ENCODE measurements around the gene RIPOR3.

Gene RIPOR3

GRCh38 chr20:50728486-50728980 lies 37.2 kb upstream of the RIPOR3 start:
- H3K9me3 Mint-ChIP-seq, result no peaks in the 10 kb centered on the region
- no peak overlapping the region for H3K4me3 Mint-ChIP-seq
- H3K36me3 Mint-ChIP-seq (ENCODE audit: insufficient read depth), result peaks cover 6% of the 10 kb centered on the region
- DNase-seq (ENCODE audit: low spot score in 2 of 2) (no peak), ATAC-seq (replicated peaks; ENCODE audit: extremely low read depth, poor library complexity, severe bottlenecking) (no peak)
- H3K4me1 Mint-ChIP-seq, result peaks cover 9% of the 10 kb centered on the region
- no peak overlapping the region for H3K27ac Mint-ChIP-seq (ENCODE audit: low read depth)
- H3K27me3 Mint-ChIP-seq, result no peaks in the 10 kb centered on the region

DNA sequence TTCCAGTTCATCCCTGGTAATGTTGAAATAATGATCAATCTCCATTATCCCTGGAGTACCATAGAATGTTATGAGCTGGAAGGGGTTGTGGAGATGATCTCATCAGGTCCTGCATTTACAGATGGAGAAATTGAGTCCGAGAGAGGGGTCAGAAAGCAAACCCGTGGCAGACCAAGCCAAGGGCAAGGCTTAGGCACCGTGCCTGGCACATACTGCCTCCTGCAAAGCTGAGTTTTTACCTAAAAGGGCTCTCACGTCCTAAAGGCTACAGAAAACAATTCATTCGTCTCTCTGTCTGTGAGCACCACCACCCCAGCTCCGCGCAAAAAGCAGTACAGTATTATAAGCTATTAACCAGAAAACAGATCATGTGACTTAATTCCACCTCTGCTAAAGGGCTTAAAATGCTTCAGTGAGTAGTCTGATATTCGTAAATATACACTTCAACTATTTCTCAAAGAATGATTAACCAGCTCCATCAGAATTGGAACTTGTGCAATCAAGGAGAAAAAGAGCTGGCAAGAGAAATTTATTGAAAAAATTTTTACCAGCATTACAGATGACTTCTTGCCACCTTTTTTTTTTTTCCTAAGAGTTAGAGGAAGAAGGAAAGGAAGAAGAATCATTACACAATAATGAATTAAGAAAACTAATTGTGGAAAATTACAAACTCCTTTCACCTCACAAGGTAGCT lies 36.6 kb upstream of the RIPOR3 start:
- ATAC-seq (replicated peaks; ENCODE audit: extremely low read depth, poor library complexity, severe bottlenecking), result no peak
- no peak for DNase-seq (ENCODE audit: low spot score in 2 of 2)
- no peaks in the 10 kb centered on the region for H3K27me3 Mint-ChIP-seq
- H3K9me3 Mint-ChIP-seq, result no peaks in the 10 kb centered on the region
- peaks cover 6% of the 10 kb centered on the region for H3K36me3 Mint-ChIP-seq (ENCODE audit: insufficient read depth)
- peaks cover 9% of the 10 kb centered on the region for H3K4me1 Mint-ChIP-seq
- no peak overlapping the region for H3K4me3 Mint-ChIP-seq
- no peak overlapping the region for H3K27ac Mint-ChIP-seq (ENCODE audit: low read depth)

DNA sequence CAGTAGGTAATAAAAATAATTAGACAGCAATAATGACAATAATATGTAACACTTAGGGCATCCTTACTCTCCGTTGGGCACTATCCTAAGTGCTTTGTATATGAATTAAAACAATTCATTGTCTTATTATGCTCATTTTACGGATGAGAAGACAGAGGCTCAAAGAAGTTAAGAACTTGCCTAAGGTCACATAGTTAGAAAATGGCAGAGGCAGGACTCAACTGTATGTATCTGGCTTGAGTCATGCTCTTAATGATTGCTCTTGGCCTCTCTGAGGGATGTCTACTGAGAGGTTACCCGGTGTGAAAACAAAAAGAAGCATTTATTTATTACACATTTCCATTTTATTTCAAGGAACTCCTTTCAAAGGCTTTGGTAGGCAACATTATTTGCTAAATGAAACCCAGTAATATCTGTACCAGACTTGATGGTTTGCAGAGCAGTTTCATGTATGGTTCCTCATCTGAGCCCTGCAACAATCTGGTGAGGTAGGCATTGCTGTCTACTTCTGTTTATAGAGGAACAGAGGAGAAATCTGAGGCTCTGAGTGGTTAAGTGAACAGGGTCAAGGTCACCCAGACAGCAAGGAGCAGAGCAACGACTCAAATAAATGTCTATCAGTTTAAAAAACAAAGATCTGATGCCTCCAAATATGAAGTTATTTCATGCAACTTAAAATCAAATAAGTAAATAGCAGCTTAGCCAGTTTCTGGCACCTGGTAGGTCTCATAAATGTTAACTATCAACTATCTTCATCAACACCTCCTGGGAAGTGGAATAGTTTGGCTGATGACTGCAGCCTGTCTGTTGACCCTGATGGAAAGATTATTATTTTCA lies 35.8 kb upstream of the RIPOR3 start:
- peaks cover 1% of the 10 kb centered on the region for H3K4me1 Mint-ChIP-seq
- H3K4me3 Mint-ChIP-seq, result no peak overlapping the region
- no peaks in the 10 kb centered on the region for H3K9me3 Mint-ChIP-seq
- DNase-seq (ENCODE audit: low spot score in 2 of 2), result no peak
- peaks cover 6% of the 10 kb centered on the region for H3K36me3 Mint-ChIP-seq (ENCODE audit: insufficient read depth)
- no peaks in the 10 kb centered on the region for H3K27me3 Mint-ChIP-seq
- H3K27ac Mint-ChIP-seq (ENCODE audit: low read depth), result no peak overlapping the region
- ATAC-seq (replicated peaks; ENCODE audit: extremely low read depth, poor library complexity, severe bottlenecking), result no peak

DNA sequence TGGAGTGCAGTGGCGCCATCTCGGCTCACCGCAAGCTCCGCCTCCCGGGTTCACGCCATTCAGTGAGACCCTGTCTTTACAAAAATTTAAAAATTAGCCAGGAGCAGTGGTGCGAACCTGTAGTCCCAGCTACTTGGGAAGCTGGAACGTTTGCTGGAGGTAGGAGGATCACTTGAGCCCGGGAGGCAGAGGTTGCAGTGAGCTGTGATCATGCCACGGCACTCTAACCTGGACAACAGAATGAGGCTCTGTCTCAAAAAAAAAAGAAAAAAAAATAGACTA lies 34.3 kb upstream of the RIPOR3 start:
- H3K27me3 Mint-ChIP-seq, result no peaks in the 10 kb centered on the region
- DNase-seq (ENCODE audit: low spot score in 2 of 2) (no peak), ATAC-seq (replicated peaks; ENCODE audit: extremely low read depth, poor library complexity, severe bottlenecking) (no peak)
- no peaks in the 10 kb centered on the region for H3K4me1 Mint-ChIP-seq
- H3K27ac Mint-ChIP-seq (ENCODE audit: low read depth), result no peak overlapping the region
- no peaks in the 10 kb centered on the region for H3K9me3 Mint-ChIP-seq
- peaks cover 2% of the 10 kb centered on the region for H3K36me3 Mint-ChIP-seq (ENCODE audit: insufficient read depth)
- no peak overlapping the region for H3K4me3 Mint-ChIP-seq

DNA sequence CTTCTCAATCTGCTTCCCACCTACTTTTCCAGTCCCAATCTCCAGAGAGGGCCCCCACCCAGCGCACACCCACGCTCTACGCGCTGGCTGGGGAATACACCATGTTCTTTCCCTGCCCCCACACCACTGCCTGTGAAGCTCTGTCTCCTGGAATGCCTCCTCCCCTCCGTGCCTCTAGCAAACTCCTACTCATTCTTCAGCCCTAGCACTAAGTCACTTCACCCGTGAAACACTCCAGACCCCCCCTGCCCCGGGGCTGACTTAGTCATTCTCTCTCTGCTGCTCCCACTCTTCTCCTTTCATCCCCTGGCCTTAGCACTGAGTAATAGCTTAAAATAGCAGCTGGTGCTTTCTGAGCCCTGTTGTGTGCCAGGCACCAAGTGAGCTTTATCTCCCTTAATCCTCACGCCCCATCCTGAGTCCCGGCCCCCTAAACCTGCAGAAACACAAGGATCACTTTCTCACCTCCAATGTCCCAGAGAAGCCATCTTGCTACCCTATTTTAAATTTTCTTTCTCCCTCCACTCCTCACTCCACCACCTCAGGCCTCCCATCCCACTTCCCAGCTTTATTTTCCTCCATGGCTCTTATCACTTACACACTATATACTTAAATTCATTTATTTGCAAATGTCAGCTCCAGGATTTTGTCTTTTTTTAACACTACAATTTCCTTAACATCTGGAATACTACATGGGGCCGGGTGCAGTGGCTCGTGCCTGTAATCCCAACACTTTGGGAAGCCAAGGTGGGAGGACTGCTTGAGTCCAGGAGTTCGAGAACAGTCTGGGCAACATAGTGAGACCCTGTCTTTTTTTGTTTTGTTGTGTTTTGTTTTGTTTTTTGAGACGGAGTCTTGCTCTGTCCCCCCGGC lies 33.7 kb upstream of the RIPOR3 start:
- Mint-ChIP-seq H3K4me1 (no peaks in the 10 kb centered on the region), H3K4me3 (no peak overlapping the region), H3K27ac (ENCODE audit: low read depth) (no peak overlapping the region), H3K36me3 (ENCODE audit: insufficient read depth) (no peaks in the 10 kb centered on the region), H3K27me3 (no peaks in the 10 kb centered on the region), H3K9me3 (no peaks in the 10 kb centered on the region)
- ATAC-seq (replicated peaks; ENCODE audit: extremely low read depth, poor library complexity, severe bottlenecking) (no peak), DNase-seq (ENCODE audit: low spot score in 2 of 2) (no peak)

- Mint-ChIP-seq H3K4me3 (no peak overlapping the region), H3K4me1 (no peaks in the 10 kb centered on the region)
- no peak for DNase-seq (ENCODE audit: low spot score in 2 of 2)
Observed at GRCh38 chr20:50724112-50724725, 32.9 kb upstream of the RIPOR3 start.

GRCh38 chr20:50723672-50724071 lies 32.3 kb upstream of the RIPOR3 start:
- Mint-ChIP-seq H3K36me3 (ENCODE audit: insufficient read depth) (peaks cover 1% of the 10 kb centered on the region), H3K4me3 (no peak overlapping the region), H3K27me3 (no peaks in the 10 kb centered on the region), H3K9me3 (no peaks in the 10 kb centered on the region), H3K27ac (ENCODE audit: low read depth) (no peak overlapping the region), H3K4me1 (no peaks in the 10 kb centered on the region)
- no peak for DNase-seq (ENCODE audit: low spot score in 2 of 2)
- no peak for ATAC-seq (replicated peaks; ENCODE audit: extremely low read depth, poor library complexity, severe bottlenecking)

More at GRCh38 chr20:50724112-50724725, 32.9 kb upstream of the RIPOR3 start:
- no peaks in the 10 kb centered on the region for H3K27me3 Mint-ChIP-seq
- H3K36me3 Mint-ChIP-seq (ENCODE audit: insufficient read depth), result no peaks in the 10 kb centered on the region
- H3K9me3 Mint-ChIP-seq, result no peaks in the 10 kb centered on the region
- ATAC-seq (replicated peaks; ENCODE audit: extremely low read depth, poor library complexity, severe bottlenecking), result no peak
- no peak overlapping the region for H3K27ac Mint-ChIP-seq (ENCODE audit: low read depth)

- no peak for DNase-seq (ENCODE audit: low spot score in 2 of 2)
- Mint-ChIP-seq H3K36me3 (ENCODE audit: insufficient read depth) (peaks cover 1% of the 10 kb centered on the region), H3K4me1 (no peaks in the 10 kb centered on the region), H3K27ac (ENCODE audit: low read depth) (no peak overlapping the region), H3K4me3 (no peak overlapping the region), H3K27me3 (peaks cover 10% of the 10 kb centered on the region), H3K9me3 (no peaks in the 10 kb centered on the region)
- no peak for ATAC-seq (replicated peaks; ENCODE audit: extremely low read depth, poor library complexity, severe bottlenecking)
Observed at GRCh38 chr20:50722424-50723155, 31.2 kb upstream of the RIPOR3 start.

DNA sequence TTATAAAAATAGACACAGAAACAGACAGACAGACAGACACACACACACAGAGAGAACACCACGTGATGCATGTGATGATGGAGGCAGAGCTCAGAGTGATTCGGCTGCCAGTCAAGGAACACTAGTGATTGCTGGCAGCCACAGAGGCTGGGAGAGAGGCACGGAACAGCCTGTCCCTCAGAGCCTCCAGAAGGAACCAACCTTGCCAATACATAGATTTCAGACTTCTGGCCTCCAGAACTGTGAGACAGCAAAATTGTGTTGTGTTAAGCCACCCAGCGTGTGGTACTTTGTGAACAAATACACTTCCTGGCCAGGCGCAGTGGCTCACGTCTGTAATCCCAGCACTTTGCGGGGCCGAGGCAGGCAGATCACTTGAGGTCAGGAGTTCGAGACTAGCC lies 30.5 kb upstream of the RIPOR3 start:
- Mint-ChIP-seq H3K9me3 (no peaks in the 10 kb centered on the region), H3K27me3 (peaks cover 12% of the 10 kb centered on the region), H3K4me3 (no peak overlapping the region), H3K27ac (ENCODE audit: low read depth) (no peak overlapping the region), H3K4me1 (no peaks in the 10 kb centered on the region), H3K36me3 (ENCODE audit: insufficient read depth) (peaks cover 1% of the 10 kb centered on the region)
- DNase-seq (ENCODE audit: low spot score in 2 of 2), result no peak
- no peak for ATAC-seq (replicated peaks; ENCODE audit: extremely low read depth, poor library complexity, severe bottlenecking)

DNA sequence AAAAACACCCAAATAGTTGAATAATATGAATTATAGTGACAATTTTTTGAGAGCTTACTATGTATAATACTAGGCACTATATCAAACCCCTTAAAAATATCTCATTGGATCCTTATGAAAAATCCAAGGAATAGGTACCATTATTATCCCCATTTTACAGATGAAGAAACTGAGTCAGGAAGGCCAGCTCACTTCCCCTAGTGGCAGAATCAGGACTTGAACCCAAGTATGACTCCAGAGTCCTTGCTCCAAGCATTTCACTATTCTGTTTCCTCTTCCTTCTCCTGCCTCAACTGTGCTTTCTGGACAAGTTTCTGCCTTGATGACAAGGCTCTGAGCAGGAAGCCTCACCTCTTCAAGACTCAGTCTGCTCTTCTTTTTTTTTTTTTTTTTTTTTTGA lies 29.2 kb upstream of the RIPOR3 start:
- Mint-ChIP-seq H3K4me3 (no peak overlapping the region), H3K4me1 (no peaks in the 10 kb centered on the region), H3K27me3 (peaks cover 12% of the 10 kb centered on the region), H3K27ac (ENCODE audit: low read depth) (no peak overlapping the region), H3K36me3 (ENCODE audit: insufficient read depth) (peaks cover 1% of the 10 kb centered on the region), H3K9me3 (no peaks in the 10 kb centered on the region)
- no peak for ATAC-seq (replicated peaks; ENCODE audit: extremely low read depth, poor library complexity, severe bottlenecking)
- DNase-seq (ENCODE audit: low spot score in 2 of 2), result no peak

- Mint-ChIP-seq H3K36me3 (ENCODE audit: insufficient read depth) (peaks cover 1% of the 10 kb centered on the region), H3K27ac (ENCODE audit: low read depth) (no peak overlapping the region), H3K9me3 (no peaks in the 10 kb centered on the region), H3K4me3 (no peak overlapping the region), H3K4me1 (no peaks in the 10 kb centered on the region), H3K27me3 (peaks cover 12% of the 10 kb centered on the region)
- ATAC-seq (replicated peaks; ENCODE audit: extremely low read depth, poor library complexity, severe bottlenecking) (no peak), DNase-seq (ENCODE audit: low spot score in 2 of 2) (no peak)
Observed at GRCh38 chr20:50720026-50720425, 28.7 kb upstream of the RIPOR3 start.

GRCh38 chr20:50719328-50719727 lies 28.0 kb upstream of the RIPOR3 start:
- Mint-ChIP-seq H3K4me3 (no peak overlapping the region), H3K27ac (ENCODE audit: low read depth) (no peak overlapping the region), H3K27me3 (peaks cover 14% of the 10 kb centered on the region), H3K9me3 (no peaks in the 10 kb centered on the region), H3K4me1 (no peaks in the 10 kb centered on the region), H3K36me3 (ENCODE audit: insufficient read depth) (peaks cover 1% of the 10 kb centered on the region)
- DNase-seq (ENCODE audit: low spot score in 2 of 2) (no peak), ATAC-seq (replicated peaks; ENCODE audit: extremely low read depth, poor library complexity, severe bottlenecking) (no peak)

All from central memory CD8-positive, alpha-beta T cell (primary cell).